Nephron progenitor cell (in vitro differentiated cells): ENCODE data around the gene SBNO2.
A peak's percentile ranks its signal among the peaks of the same experiment; 100 is the strongest.
"Not testable (repeated sequence)": the region's sequence is repeated elsewhere in the genome, so short reads cannot be mapped to it uniquely, and the experiment has no call there.

ENCODE experiments used
- DNase-seq: peaks from one replicate; pipeline ENCODE4 v3.0.0; 2021
- H3K27ac Mint-ChIP-seq: 2 replicates; pipeline ENCODE4 v1.8.0; 2021; ENCODE audit warnings: mild to moderate bottlenecking, moderate library complexity, mixed read lengths
- H3K27me3 Mint-ChIP-seq: 2 replicates; pipeline ENCODE4 v1.8.0; 2021; ENCODE audit warnings: mild to moderate bottlenecking, low read depth, mixed read lengths; ENCODE audit not compliant: poor library complexity
- H3K36me3 Mint-ChIP-seq: 2 replicates; pipeline ENCODE4 v1.8.0; 2021; ENCODE audit warnings: low read depth, mixed read lengths
- H3K4me1 Mint-ChIP-seq: 2 replicates; pipeline ENCODE4 v1.8.0; 2021; ENCODE audit warnings: mixed read lengths
- H3K4me3 Mint-ChIP-seq: 2 replicates; pipeline ENCODE4 v1.8.0; 2021; ENCODE audit warnings: mild to moderate bottlenecking, moderate library complexity, mixed read lengths
- H3K9me3 Mint-ChIP-seq: 2 replicates; pipeline ENCODE4 v1.8.0; 2021; ENCODE audit warnings: mild to moderate bottlenecking, moderate library complexity, mixed read lengths
- TF ChIP-seq, protein P1 (sequence below): fragments of 200-600 bp; sonication (generic); IDR thresholded peaks from 2 replicates; pipeline ENCODE4 v1.5.0; 2021; ENCODE audit warnings: antibody characterized with exemption

SBNO2 gene

GRCh38 chr19:1205114-1206099 is 31.3 kb upstream of the SBNO2 start, which contains the start of gene STK11:
STK11 (plus strand) TSS chr19:1205778; CDS start chr19:1206914, 1,136 bp downstream.
- Mint-ChIP-seq H3K9me3 (no peaks in the 10 kb centered on the region), H3K4me3 (peak within 1 kb of the TSS; percentile 93), H3K4me1 (peaks cover 45% of the 10 kb centered on the region), H3K36me3 (peaks cover 11% of the 10 kb centered on the region), H3K27me3 (peaks cover 6% of the 10 kb centered on the region), H3K27ac (peak within 1 kb of the TSS; percentile 69)
- DNase-seq: peak; percentile 100
- TF ChIP-seq, protein P1, sequence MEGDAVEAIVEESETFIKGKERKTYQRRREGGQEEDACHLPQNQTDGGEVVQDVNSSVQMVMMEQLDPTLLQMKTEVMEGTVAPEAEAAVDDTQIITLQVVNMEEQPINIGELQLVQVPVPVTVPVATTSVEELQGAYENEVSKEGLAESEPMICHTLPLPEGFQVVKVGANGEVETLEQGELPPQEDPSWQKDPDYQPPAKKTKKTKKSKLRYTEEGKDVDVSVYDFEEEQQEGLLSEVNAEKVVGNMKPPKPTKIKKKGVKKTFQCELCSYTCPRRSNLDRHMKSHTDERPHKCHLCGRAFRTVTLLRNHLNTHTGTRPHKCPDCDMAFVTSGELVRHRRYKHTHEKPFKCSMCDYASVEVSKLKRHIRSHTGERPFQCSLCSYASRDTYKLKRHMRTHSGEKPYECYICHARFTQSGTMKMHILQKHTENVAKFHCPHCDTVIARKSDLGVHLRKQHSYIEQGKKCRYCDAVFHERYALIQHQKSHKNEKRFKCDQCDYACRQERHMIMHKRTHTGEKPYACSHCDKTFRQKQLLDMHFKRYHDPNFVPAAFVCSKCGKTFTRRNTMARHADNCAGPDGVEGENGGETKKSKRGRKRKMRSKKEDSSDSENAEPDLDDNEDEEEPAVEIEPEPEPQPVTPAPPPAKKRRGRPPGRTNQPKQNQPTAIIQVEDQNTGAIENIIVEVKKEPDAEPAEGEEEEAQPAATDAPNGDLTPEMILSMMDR: no peak

GRCh38 chr19:1200614-1201013 is 26.5 kb upstream of the SBNO2 start:
- not testable (repeated sequence) for H3K27ac Mint-ChIP-seq, H3K27me3 Mint-ChIP-seq

GRCh38 chr19:1199531-1199930 is 25.5 kb upstream of the SBNO2 start:
- Mint-ChIP-seq H3K27ac (no peak overlapping the region), H3K9me3 (no peaks in the 10 kb centered on the region), H3K4me3 (no peak overlapping the region), H3K4me1 (peaks cover 14% of the 10 kb centered on the region), H3K27me3 (no peaks in the 10 kb centered on the region), H3K36me3 (no peaks in the 10 kb centered on the region)
- no peak for DNase-seq
- TF ChIP-seq, protein P1: no peak

More at GRCh38 chr19:1200614-1201013, 26.5 kb upstream of the SBNO2 start:
- DNase-seq, H3K36me3 Mint-ChIP-seq, H3K9me3 Mint-ChIP-seq, H3K4me3 Mint-ChIP-seq: not testable (repeated sequence)
- peaks cover 15% of the 10 kb centered on the region for H3K4me1 Mint-ChIP-seq

DNA sequence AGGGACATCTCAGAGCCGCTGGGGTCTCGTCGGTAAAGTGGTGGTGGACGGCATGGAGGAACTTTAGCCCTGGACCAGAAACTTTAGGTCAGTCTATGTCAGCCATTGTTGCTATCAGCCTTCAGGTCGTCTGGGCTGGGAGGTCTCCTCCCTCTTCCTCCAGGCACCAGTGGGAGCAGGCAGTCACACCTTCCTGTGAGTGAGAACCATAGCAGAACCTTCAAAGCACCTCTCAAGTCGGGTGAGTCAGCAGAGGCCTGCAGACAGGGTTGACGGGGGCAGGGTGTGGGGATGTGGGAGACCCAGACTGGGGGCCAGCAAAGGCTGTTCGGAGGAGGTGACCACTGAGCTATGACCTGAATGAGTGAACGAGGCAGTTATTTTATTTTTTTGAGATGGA is 15.4 kb upstream of the SBNO2 start:
- H3K9me3 Mint-ChIP-seq: no peaks in the 10 kb centered on the region
- no peak for DNase-seq
- H3K36me3 Mint-ChIP-seq: no peaks in the 10 kb centered on the region
- H3K27me3 Mint-ChIP-seq: peaks cover 2% of the 10 kb centered on the region
- TF ChIP-seq, protein P1: no peak
- H3K4me1 Mint-ChIP-seq: peaks cover 18% of the 10 kb centered on the region
- no peak overlapping the region for H3K4me3 Mint-ChIP-seq
- H3K27ac Mint-ChIP-seq: peak overlapping the region; percentile 48

- no peak for DNase-seq
- no peak overlapping the region for H3K4me3 Mint-ChIP-seq
- H3K4me1 Mint-ChIP-seq: peaks cover 18% of the 10 kb centered on the region
- no peak overlapping the region for H3K27ac Mint-ChIP-seq
- H3K36me3 Mint-ChIP-seq: no peaks in the 10 kb centered on the region
- peaks cover 6% of the 10 kb centered on the region for H3K27me3 Mint-ChIP-seq
- TF ChIP-seq, protein P1: no peak
- no peaks in the 10 kb centered on the region for H3K9me3 Mint-ChIP-seq
Observed at GRCh38 chr19:1183543-1184172, 9.6 kb upstream of the SBNO2 start.

- no peaks in the 10 kb centered on the region for H3K36me3 Mint-ChIP-seq
- H3K4me1 Mint-ChIP-seq: peaks cover 18% of the 10 kb centered on the region
- TF ChIP-seq, protein P1: no peak
- no peak overlapping the region for H3K4me3 Mint-ChIP-seq
- DNase-seq: no peak
- no peak overlapping the region for H3K27ac Mint-ChIP-seq
- H3K27me3 Mint-ChIP-seq: peaks cover 6% of the 10 kb centered on the region
- H3K9me3 Mint-ChIP-seq: no peaks in the 10 kb centered on the region
Observed at GRCh38 chr19:1182727-1183126, 8.7 kb upstream of the SBNO2 start.
